ENCODE results near the gene WIZ.

- TF ChIP-seq ZBTB17 (tag by site-specific recombination; IDR thresholded peaks at IDR 0.05), result no peak
- TF ChIP-seq ZNF48 (tag by site-specific recombination; IDR thresholded peaks at IDR 0.05), result no peak
- no peak for TF ChIP-seq ZIC2 (tag by site-specific recombination; IDR thresholded peaks at IDR 0.05)
- no peak for TF ChIP-seq CTCF (tag by site-specific recombination; IDR thresholded peaks at IDR 0.05)
- no peak for TF ChIP-seq ZNF530 (tag by site-specific recombination; IDR thresholded peaks at IDR 0.05; ENCODE audit: low read depth)
- no peak for TF ChIP-seq YY1 (tag by site-specific recombination; IDR thresholded peaks at IDR 0.05)
- TF ChIP-seq ZNF155 (tag by site-specific recombination; IDR thresholded peaks at IDR 0.05), result no peak
- TF ChIP-seq ZNF664 (tag by site-specific recombination; IDR thresholded peaks at IDR 0.05), result no peak
- no peak for TF ChIP-seq ZBTB7A (tag by site-specific recombination; IDR thresholded peaks at IDR 0.05; ENCODE audit: low read depth)
- no peak for TF ChIP-seq ZNF280C (tag by site-specific recombination; IDR thresholded peaks at IDR 0.05)
- no peak for TF ChIP-seq IKZF3 (tag by site-specific recombination; IDR thresholded peaks at IDR 0.05)
- no peak for TF ChIP-seq ZNF776 (tag by site-specific recombination; IDR thresholded peaks at IDR 0.05; ENCODE audit: borderline replicate concordance)
Measured at GRCh38 chr19:15401397-15401710, 48.4 kb downstream of the WIZ start.

All from HEK293 (cell line).